Heart left ventricle (tissue), 13 donors: ENCODE results near the gene RHOBTB1.

Experiments
- POLR2A ChIP-seq, 2 donors: fragments of 450-650 bp; IDR thresholded peaks; one replicate each; pipeline ENCODE4 v1.6.1; 2017; ENCODE audit warnings: antibody characterized with exemption in 2 of 2, mild to moderate bottlenecking in 2 of 2, moderate library complexity in 2 of 2
- TF ChIP-seq, protein P1 (sequence below), 12 donors: fragments of 200-600 bp; sonication (generic) in 4 of 12; IDR thresholded peaks; one replicate each; pipeline versions ENCODE4 v1.5.0 to v1.8.0; 2018 to 2022; ENCODE audit warnings: antibody characterized with exemption in 12 of 12, mild to moderate bottlenecking in 5 of 12
- donor health status: ischemic (EF 13 %, LVEDD 7.1; RV severe dilation, severe dysfunction).
- donor health status: DM: no; HTN: yes; CAD: no.
- donor health status: DM: no; HTN: no; CAD: no.
- donor health status: ischemic (EF 25% LVEDD 6.9; RV normal size, moderate dysfunction).
- donor health status: ischemic (EF 25% LVEDD 5.7; RV mildly dilated, moderate dysfunction).
- donor health status: ischemic (EF 35%, LVEDD 5.7; RV mildly dilated, moderate dysfunction).
- donor health status: nonischemic (EF 11% LVEDD 7.7; RV severe dilation, severe dysfunction).
- donor health status: DM: yes; HTN: yes; CAD: no.
- donor health status: PGD.
- donor health status: ischemic (EF 29% LVEDD 5.4; RV normal size, mild dysfunction).
- donor health status: nonischemic (EF 23%, LVEDD 6.1; RV moderate dilation, normal function).

- TF ChIP-seq, protein P1, sequence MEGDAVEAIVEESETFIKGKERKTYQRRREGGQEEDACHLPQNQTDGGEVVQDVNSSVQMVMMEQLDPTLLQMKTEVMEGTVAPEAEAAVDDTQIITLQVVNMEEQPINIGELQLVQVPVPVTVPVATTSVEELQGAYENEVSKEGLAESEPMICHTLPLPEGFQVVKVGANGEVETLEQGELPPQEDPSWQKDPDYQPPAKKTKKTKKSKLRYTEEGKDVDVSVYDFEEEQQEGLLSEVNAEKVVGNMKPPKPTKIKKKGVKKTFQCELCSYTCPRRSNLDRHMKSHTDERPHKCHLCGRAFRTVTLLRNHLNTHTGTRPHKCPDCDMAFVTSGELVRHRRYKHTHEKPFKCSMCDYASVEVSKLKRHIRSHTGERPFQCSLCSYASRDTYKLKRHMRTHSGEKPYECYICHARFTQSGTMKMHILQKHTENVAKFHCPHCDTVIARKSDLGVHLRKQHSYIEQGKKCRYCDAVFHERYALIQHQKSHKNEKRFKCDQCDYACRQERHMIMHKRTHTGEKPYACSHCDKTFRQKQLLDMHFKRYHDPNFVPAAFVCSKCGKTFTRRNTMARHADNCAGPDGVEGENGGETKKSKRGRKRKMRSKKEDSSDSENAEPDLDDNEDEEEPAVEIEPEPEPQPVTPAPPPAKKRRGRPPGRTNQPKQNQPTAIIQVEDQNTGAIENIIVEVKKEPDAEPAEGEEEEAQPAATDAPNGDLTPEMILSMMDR (IDR thresholded peaks at IDR 0.05), result no peak
- no peak for TF ChIP-seq POLR2A (IDR thresholded peaks at IDR 0.05)
Observed at GRCh38 chr10:60975716-60976115, 31.7 kb upstream of the RHOBTB1 start.
